Fibroblast of pulmonary artery (primary cell): Measurements from ENCODE around the gene MARK1.
A peak's percentile ranks its signal among the peaks of the same experiment; 100 is the strongest.
"Not testable (repeated sequence)": the region's sequence is repeated elsewhere in the genome, so short reads cannot be mapped to it uniquely, and the experiment has no call there.

ENCODE experiments used
- DNase-seq: peaks from one replicate; pipeline ENCODE4 v3.0.0-alpha.2; 2010; ENCODE audit warnings: low read depth
- H3K4me3 ChIP-seq: replicated peaks from 2 replicates; pipeline ENCODE4 v1.5.1; 2011; ENCODE audit warnings: low read depth, mild to moderate bottlenecking, control low read depth, low read length, moderate library complexity
- TF ChIP-seq, protein P1 (sequence below): IDR thresholded peaks from 2 replicates; pipeline ENCODE4 v1.5.1; 2011; ENCODE audit warnings: mild to moderate bottlenecking, control low read depth, low read length, inconsistent platforms; ENCODE audit errors: missing control alignments

The MARK1 gene

DNA sequence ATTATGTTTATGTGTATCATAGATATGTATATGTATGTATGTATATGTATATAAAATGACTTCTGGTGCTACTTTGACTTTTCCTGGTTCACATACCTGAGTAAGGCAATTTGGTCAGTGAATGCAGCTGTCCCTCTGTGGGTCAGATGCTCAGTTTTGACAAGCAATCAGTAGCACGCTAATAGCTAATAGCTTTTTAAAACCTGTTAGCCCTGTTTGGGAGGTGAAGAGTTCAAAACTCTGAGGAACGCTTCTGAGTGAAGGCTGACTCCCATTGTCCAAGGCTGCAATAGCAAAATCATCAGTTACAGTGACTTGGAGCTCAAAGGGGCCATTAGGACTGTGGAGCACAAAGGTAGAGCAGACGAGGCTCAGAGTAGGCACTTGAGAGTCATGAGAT, 67.2 kb downstream of the MARK1 start:
- no peak overlapping the region for H3K4me3 ChIP-seq
- no peak for DNase-seq

DNA sequence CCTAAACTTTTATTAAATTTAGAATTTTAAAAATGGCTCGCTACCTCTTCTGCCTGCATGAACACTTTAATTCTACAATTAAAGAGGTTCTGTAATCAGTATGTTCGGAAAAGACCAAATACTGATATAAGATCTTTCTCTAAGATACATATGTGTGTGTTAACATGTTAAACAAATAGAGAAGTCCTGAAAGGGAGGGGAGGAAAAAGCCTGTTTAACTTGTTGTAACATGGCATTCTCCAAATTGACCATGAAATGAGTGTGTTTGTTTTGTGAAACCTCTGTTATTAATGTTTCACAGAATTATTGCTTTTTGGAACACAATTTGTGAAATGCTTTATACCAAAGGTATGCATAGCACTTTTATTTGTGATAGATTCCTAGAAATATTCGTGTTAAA, 77.0 kb downstream of the MARK1 start:
- H3K4me3 ChIP-seq = no peak overlapping the region
- no peak for DNase-seq
- TF ChIP-seq, protein P1, sequence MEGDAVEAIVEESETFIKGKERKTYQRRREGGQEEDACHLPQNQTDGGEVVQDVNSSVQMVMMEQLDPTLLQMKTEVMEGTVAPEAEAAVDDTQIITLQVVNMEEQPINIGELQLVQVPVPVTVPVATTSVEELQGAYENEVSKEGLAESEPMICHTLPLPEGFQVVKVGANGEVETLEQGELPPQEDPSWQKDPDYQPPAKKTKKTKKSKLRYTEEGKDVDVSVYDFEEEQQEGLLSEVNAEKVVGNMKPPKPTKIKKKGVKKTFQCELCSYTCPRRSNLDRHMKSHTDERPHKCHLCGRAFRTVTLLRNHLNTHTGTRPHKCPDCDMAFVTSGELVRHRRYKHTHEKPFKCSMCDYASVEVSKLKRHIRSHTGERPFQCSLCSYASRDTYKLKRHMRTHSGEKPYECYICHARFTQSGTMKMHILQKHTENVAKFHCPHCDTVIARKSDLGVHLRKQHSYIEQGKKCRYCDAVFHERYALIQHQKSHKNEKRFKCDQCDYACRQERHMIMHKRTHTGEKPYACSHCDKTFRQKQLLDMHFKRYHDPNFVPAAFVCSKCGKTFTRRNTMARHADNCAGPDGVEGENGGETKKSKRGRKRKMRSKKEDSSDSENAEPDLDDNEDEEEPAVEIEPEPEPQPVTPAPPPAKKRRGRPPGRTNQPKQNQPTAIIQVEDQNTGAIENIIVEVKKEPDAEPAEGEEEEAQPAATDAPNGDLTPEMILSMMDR = no peak

More for the DNA sequence above, 67.2 kb downstream of the MARK1 start:
- TF ChIP-seq, protein P1 = no peak

DNA sequence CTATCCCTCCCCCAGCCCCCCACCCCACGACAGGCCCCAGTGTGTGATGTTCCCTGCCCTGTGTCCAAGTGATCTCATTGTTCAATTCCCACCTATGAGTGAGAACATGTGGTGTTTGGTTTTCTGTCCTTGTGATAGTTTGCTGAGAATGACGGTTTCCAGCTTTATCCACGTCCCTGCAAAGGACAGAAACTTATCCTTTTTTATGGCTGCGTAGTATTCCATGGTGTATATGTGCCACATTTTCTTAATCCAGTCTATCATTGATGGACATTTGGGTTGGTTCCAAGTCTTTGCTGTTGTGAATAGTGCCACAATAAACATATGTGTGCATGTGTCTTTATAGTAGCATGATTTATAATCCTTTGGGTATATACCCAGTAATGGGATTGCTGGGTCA, 77.7 kb downstream of the MARK1 start:
- H3K4me3 ChIP-seq, DNase-seq: not testable (repeated sequence)

DNA sequence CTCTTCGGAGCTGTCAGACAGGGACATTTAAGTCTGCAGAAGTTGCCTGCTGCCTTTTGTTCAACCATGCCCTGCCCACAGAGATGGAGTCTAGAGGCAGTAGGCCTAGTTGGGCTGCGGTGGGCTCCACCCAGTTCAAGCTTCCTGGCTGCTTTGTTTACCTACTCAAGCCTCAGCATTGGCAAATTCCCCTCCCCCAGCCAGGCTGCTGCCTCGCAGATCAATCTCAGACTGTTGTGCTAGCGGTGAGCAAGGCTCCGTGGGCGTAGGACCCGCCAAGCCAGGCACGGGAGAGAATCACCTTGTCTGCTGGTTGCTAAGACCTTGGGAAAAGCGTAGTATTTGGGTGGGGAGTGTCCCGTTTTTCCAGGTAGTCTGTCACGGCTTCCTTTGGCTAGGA, 83.2 kb downstream of the MARK1 start:
- H3K4me3 ChIP-seq, DNase-seq: not testable (repeated sequence)

DNA sequence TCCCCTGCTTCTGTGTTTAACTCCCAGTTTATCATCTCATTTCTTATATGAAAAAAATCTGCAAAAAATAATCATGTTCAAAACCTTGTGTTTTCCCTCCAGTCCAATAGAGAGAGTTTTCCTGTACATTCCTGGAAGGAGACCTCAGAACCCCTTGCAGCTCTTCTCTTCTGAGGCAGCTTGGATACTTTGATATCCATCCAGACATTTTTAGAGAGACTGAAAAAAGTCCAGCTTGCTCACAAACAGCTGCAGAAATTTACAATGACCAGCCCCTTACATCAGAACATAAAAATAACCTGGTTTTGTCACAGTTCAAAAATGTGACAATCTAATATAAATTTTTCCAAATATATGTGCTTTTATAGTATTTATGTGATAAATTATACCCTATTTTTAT, 88.9 kb downstream of the MARK1 start:
- DNase-seq = no peak
- H3K4me3 ChIP-seq = no peak overlapping the region
- TF ChIP-seq, protein P1 = no peak

DNA sequence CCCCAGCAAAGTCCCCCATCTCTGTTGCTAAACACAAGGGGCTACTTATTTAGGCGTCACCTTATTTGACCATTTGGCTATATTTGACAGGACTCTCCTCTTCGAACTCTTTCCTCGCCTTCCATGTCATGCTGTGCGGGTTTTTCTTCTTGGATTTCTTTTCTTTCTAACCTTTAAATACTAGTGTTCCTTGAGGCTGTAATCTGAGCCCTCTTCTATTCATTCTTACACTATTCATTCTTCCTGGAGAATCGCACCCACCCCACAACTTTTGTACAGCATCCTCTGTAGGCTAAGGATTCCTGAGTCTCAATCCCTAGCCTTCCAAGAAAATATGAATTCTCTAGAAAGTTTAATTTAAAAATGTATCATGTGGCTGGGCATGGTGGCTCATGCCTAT, 100.5 kb downstream of the MARK1 start:
- H3K4me3 ChIP-seq = no peak overlapping the region
- no peak for DNase-seq
- TF ChIP-seq, protein P1 = no peak

DNA sequence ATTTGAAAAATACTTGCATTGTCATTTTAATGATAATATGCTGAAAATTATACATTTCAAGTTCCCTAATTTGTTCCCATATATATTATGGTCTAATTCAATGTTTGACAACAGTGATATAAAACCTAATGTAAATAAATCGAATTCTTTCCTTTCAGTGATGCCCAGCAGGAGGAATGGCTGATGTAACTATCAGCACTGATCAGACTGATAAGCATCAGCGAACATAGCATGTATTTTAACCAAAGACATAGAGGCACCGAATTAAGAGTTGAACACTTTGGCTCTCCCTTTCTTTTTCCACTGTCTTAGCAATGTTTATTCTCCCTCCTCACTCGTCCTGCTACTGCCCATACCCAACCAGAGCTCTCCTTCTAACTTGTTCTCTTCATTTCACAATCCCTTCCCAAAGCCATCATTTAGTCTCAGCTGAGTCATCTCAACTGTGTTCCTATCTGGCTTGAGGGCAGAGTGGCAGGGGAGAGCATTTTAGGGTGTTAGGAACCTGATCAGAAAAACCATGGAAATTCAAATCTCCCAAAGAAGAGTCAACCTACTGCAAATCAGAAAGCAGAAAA, 103.4 kb downstream of the MARK1 start:
- peak; percentile 1 for DNase-seq
- no peak overlapping the region for H3K4me3 ChIP-seq
- TF ChIP-seq, protein P1 = no peak

DNA sequence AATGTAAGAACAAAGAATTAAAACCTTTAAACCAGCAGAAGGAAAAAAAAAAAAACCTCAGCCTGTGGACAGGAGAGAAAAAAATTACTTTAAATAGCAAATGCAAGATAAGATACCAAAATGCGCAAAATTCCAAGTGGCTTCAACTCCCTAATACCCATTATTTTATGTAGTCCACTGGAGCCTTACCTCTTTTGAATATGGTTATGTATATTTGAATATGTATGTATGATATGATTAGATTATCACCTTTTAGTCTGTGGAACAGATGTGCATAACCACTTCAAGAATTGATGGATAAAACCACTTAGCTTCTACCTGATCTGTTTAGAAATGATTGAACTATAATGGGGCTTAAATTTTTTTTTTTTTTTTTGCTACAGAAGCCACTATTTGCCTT, 109.8 kb downstream of the MARK1 start:
- no peak for DNase-seq
- H3K4me3 ChIP-seq = no peak overlapping the region
- TF ChIP-seq, protein P1 = no peak
